OCI-LY3 (cell line): ENCODE results near the gene FAM118B.

Experiments
- EZH2phosphoT487 ChIP-seq: fragments of 200-600 bp; shearing (Covaris generic); IDR thresholded peaks from 2 replicates; pipeline ENCODE4 v1.6.1; 2018; ENCODE audit warnings: antibody characterized with exemption, mixed run types, low read depth
- TF ChIP-seq, protein P1 (sequence below): fragments of 200-600, 300-600 bp; sonication (generic); IDR thresholded peaks from 2 replicates; pipeline ENCODE4 v1.5.1; 2014; ENCODE audit warnings: antibody characterized with exemption, low read length, low read depth

DNA sequence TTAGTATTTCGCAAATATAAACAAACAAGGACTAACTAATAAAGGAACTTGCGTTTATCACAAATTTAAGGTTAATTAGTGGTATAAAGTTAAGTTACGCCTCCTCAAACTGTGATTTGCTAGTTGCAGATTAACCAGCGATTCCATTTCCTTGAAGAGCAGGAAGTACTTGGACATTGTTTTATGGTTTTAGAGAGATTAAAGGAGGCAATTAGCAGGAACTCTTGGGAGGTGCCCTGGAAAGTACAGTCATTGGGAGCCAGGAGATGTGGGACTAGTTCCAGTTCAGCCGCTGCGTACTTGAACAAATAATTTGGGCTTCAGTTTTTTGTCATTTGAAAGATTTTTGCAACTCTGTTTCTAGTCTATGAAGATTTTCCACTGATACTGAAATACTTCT, 3.3 kb downstream of the FAM118B start:
- TF ChIP-seq, protein P1, sequence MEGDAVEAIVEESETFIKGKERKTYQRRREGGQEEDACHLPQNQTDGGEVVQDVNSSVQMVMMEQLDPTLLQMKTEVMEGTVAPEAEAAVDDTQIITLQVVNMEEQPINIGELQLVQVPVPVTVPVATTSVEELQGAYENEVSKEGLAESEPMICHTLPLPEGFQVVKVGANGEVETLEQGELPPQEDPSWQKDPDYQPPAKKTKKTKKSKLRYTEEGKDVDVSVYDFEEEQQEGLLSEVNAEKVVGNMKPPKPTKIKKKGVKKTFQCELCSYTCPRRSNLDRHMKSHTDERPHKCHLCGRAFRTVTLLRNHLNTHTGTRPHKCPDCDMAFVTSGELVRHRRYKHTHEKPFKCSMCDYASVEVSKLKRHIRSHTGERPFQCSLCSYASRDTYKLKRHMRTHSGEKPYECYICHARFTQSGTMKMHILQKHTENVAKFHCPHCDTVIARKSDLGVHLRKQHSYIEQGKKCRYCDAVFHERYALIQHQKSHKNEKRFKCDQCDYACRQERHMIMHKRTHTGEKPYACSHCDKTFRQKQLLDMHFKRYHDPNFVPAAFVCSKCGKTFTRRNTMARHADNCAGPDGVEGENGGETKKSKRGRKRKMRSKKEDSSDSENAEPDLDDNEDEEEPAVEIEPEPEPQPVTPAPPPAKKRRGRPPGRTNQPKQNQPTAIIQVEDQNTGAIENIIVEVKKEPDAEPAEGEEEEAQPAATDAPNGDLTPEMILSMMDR = no peak
- TF ChIP-seq EZH2phosphoT487 = no peak
